ENCODE measurements around the gene MIAT.
A peak's percentile ranks its signal among the peaks of the same experiment; 100 is the strongest.
"Not testable (repeated sequence)": the region's sequence is repeated elsewhere in the genome, so short reads cannot be mapped to it uniquely, and the experiment has no call there.

Gene MIAT

GRCh38 chr22:26656891-26657851, at the start of gene MIAT:
MIAT (plus strand) TSS chr22:26657588.
- DNase-seq (ENCODE audit: low read depth, low spot score): no peak

DNA sequence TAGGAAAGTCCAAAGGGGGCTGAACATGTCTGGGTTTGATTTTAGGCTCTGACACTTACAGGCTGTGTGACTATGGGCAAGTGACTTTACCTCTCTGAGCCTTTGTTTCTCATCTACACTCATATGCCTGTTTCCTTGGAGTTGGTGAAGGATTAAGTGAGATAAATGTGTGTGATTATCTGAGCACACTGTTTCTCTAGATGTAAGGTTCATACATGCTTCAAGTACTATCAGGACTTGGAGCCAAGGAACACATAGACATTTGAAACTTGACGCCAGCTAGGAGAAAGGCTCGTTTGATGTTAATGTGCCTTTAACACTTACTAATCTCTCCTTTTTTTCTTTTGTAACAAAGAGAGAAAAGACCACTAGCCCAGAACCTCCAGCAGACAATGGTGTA, 49.3 kb upstream of the MIAT start:
- peak; percentile 41 for DNase-seq (ENCODE audit: low read depth, low spot score)

- DNase-seq (ENCODE audit: low read depth, low spot score): no peak
Observed at GRCh38 chr22:26609287-26609686, 48.1 kb upstream of the MIAT start.

GRCh38 chr22:26610072-26610958, 47.1 kb upstream of the MIAT start:
- DNase-seq (ENCODE audit: low read depth, low spot score): peak; percentile 94

GRCh38 chr22:26610996-26611395, 46.4 kb upstream of the MIAT start:
- DNase-seq (ENCODE audit: low read depth, low spot score): no peak

DNA sequence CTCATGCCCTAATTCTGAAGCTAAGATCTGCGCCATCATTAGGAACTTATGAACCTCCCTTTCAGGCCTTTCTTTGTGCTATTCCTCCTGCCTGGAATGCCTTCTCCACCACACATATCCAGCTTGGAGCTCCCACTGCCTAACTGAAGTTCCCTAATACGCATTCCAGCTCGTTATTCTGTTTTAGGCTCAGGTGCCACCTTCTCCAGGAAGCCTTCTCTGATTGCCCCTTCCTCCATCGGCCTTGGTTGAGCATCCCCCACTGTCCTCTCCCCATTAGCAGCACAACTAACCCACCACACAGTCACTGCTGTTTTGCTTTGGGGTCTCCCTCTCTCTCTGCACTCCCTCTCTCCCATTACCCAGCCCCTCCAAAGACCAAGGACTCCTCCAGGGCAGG, 44.7 kb upstream of the MIAT start:
- no peak for DNase-seq (ENCODE audit: low read depth, low spot score)

DNA sequence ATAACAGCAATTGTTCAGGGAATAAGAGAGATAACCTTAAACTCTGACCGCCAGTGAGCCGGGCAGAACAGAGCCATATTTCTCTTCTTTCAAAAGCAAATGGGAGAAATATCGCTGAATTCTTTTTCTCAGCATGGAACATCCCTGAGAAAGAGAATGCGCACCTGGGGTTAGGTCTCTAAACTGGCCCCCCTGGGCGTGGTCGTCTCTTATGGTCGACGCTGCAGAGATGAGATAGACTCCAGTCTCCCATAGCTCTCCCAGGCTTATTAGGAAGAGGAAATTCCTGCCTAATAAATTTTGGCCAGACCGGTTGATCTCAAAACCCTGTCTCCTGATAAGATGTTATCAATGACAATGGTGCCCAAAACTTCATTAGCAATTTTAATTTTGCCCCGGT, 43.6 kb upstream of the MIAT start:
- not testable (repeated sequence) for DNase-seq (ENCODE audit: low read depth, low spot score)

DNA sequence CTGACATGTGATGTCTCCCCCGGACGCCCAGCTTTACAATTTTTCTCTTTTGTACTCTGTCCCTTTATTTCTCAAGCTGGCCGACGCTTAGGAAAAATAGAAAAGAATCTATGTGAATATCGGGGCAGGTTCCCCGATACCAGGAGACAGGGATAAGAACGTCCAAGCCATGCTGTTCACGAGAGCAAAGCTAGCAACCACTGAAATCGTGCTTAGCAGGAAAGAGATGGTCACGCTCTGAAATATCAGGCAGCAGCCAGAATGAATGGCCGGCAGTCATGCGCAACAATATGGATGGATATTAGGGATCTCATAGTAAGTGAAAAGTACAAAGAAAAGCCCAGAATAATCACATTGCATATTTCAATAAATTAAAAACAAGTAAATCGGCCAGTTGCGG, 43.1 kb upstream of the MIAT start:
- no peak for DNase-seq (ENCODE audit: low read depth, low spot score)

- no peak for DNase-seq (ENCODE audit: low read depth, low spot score)
Observed at GRCh38 chr22:26615149-26615548, 42.2 kb upstream of the MIAT start.

DNA sequence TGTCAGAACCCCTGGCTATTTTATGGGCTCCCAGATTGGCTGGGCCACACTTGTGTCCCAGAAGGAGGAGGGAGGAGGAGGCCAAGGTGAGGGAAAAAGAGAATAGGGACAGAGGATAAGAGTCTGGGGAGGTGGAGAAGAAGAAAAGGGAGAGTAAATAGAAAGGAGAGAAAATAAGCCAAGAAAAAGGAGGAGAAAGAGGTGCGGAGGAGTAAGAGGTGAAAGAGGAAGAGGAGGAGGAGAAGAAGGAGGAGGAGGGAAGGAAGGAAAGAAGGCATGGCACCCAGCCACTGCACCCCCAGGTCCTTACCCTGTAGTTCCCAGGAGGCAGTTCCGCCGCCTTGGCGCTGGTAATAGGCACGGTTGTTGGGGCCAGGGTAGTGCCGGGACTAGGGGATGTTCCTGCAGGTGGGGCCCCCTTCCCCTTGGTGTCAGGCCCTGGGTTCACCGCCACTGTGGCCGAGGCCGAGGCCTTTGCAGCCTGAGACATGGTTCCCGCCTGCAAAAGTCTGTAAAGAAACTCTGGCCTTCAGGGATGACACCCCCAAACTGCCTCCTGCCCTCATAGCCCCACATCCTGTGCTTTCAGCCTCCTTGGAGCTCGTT, 41.5 kb upstream of the MIAT start:
- DNase-seq (ENCODE audit: low read depth, low spot score): no peak

GRCh38 chr22:26616650-26617049, 40.7 kb upstream of the MIAT start:
- DNase-seq (ENCODE audit: low read depth, low spot score): no peak

- no peak for DNase-seq (ENCODE audit: low read depth, low spot score)
Observed at GRCh38 chr22:26617271-26618199, 39.9 kb upstream of the MIAT start, which contains the start of gene CRYBB1. CRYBB1 (minus strand) TSS chr22:26618027; CDS start chr22:26616319, 1,708 bp downstream.

DNA sequence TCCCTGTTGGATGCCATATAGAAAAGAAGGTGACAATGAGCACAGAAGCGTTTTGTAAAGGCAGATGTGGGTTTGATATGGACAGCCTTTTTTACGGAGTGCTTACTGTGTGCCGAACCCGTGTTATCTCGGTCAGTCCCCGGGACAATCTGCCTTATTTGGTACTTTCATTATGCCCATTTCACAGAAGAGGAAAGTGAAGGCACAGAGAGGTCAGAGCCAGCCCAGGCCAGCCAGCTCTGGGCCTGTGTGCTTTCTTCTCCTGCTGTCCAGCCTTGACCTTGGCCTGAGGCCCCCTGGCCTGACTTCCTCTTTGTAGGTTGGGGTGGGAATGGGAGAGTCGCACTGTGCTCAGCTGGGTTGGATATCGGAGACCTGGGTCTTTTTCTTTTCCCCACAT, 38.9 kb upstream of the MIAT start:
- DNase-seq (ENCODE audit: low read depth, low spot score): no peak

- no peak for DNase-seq (ENCODE audit: low read depth, low spot score)
Observed at GRCh38 chr22:26619510-26619909, 37.9 kb upstream of the MIAT start.

DNA sequence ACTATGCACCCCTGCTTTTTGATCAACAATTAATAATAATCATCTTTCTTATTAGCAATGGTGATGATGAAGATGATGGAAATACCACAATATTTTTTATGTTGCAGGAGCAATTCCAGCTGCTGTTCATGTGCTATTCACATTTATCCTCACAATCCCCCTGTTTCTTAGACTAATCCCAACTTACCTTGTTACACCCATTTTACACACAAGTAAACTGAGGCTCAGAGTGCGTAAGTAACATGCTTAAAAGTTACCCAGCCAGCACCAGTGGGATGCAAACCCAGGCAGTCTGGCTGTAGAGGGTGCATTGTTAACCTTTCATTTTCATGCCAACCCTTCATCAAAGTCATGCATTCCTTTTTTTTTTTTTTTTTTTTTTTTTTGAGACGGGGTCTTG, 37.2 kb upstream of the MIAT start:
- no peak for DNase-seq (ENCODE audit: low read depth, low spot score)

- no peak for DNase-seq (ENCODE audit: low read depth, low spot score)
Observed at GRCh38 chr22:26621663-26622062, 35.7 kb upstream of the MIAT start, which contains the start of gene CRYBA4. CRYBA4 (plus strand) TSS chr22:26621963; CDS start chr22:26622597, 634 bp downstream.

- no peak for DNase-seq (ENCODE audit: low read depth, low spot score)
Observed at GRCh38 chr22:26623984-26624383, 33.4 kb upstream of the MIAT start.

- DNase-seq (ENCODE audit: low read depth, low spot score): no peak
Observed at GRCh38 chr22:26624803-26625202, 32.6 kb upstream of the MIAT start.

DNA sequence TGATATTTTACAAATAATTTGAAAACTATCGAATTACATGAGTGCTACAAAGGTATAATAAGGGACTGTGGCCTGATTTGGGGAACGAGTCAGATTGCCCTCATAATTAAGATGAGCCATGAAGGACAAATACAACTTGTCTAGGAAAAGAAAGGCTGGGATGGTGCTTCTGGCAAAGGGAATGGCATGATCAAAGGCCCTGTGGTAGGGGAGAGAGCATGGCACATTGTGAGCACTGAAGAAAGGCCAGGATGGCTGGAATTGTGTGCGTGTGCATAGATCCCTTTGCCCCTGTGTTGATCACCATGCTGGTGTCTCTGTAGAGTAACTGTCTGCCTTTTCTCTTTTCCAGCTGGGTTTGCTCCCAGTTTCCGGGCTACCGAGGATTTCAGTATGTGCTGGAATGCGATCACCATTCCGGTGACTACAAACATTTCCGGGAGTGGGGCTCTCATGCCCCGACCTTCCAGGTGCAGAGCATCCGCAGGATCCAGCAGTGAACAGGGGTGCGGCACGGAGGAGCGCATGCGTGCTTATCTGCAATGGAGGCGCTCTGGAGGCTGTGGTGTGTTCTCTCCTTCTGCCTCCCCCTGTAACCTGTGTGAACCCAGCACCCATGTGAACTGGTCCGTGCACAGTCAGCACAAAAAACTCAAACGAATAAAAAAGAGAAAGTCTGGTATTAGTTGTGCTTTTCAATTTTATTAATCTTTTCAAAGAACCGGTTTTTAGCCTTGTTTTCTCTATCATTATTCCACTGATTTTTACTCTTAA, 27.2 kb upstream of the MIAT start:
- DNase-seq (ENCODE audit: low read depth, low spot score): no peak

DNA sequence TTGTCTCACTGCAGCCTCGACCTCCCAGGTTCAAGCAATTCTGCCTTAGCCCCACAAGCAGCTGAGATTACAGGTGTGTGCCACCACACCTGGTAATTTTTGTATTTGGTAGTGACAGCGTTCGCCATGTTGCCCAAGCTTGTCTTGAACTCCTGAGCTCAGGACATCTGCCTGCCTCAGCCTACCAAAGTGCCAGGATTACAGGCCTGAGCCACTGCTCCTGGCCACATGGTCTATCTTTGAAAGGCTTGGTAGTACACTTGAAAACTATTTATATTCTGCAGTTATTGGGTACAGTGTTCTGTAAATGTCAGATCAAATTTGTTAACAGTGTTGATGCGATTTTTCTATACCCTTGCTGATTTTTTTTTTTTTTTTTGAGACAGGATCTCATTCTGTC, 26.1 kb upstream of the MIAT start:
- DNase-seq (ENCODE audit: low read depth, low spot score): no peak

Data from astrocyte of the hippocampus (primary cell).